Testis (tissue), 3 donors: ENCODE data around the gene ZBTB18. TPM values are rescaled to one million over a fixed set of nuclear protein-coding genes. Genes with fewer than 3 reads are reported as not detected.

Experiments
- DNase-seq: peaks from one replicate; pipeline ENCODE4 v3.0.0-alpha.2; 2019
- H3K27ac ChIP-seq, 2 donors: fragments of 200-600 bp; sonication (generic); one replicate each; pipeline ENCODE4 v1.5.1; 2019
- H3K27me3 ChIP-seq: fragments of 200-600 bp; sonication (generic); one replicate; pipeline ENCODE4 v1.5.1; 2019
- H3K36me3 ChIP-seq: fragments of 200-600 bp; sonication (generic); one replicate; pipeline ENCODE4 v1.5.1; 2017; ENCODE audit warnings: low read depth; ENCODE audit errors: missing control alignments
- H3K4me1 ChIP-seq: fragments of 200-600 bp; sonication (generic); one replicate; pipeline ENCODE4 v1.5.1; 2019
- H3K4me3 ChIP-seq, 2 donors: fragments of 200-600 bp; sonication (generic); one replicate each; pipeline ENCODE4 v1.5.1; 2017 to 2019
- H3K9me3 ChIP-seq: fragments of 200-600 bp; sonication (generic); one replicate; pipeline ENCODE4 v1.5.1; 2017
- POLR2A ChIP-seq: fragments of 450-650 bp; IDR thresholded peaks from one replicate; pipeline ENCODE4 v1.6.1; 2017; ENCODE audit warnings: antibody characterized with exemption, mild to moderate bottlenecking, moderate library complexity
- WGBS, 2 donors: methylation state at CpG; one replicate each; pipeline ENCODE4 v1.1.5; 2018; 5-methylcytosine and 5-hydroxymethylcytosine counted together
- intact Hi-C: fragments of 100-400 bp; cut with DNase I; formaldehyde crosslinking; loops from one replicate; pipeline ENCODE4 v1.15.1; 2023; ENCODE audit warnings: low total_unique reads
- polyA plus RNA-seq: library from polyadenylated mRNA; stranded (reverse); fragments of 350-450 nt; fragmentation: Illumina TruSeq; extraction: RNeasy Lipid Tissue Mini Kit (QIAGEN cat#74804); gene quantifications from one replicate; pipeline ENCODE4 v1.2.3, GENCODE V29; 2014; ENCODE audit warnings: low read depth, low replicate concordance; ENCODE audit not compliant: insufficient read depth
- total RNA-seq, 2 donors: library from RNA; depleted of rRNA; stranded (reverse); fragments of >200 nt; gene quantifications; one replicate each; pipeline ENCODE4 v1.2.3, GENCODE V29; 2016
- TF ChIP-seq, protein P1 (sequence below), 3 experiments: fragments of 450-650 bp in 2 of 3; fragments of 200-600 bp in 1 of 3; sonication (generic) in 1 of 3; IDR thresholded peaks; one replicate each; pipeline ENCODE4 v1.5.1; 2016 to 2019; ENCODE audit warnings: antibody characterized with exemption in 3 of 3, mild to moderate bottlenecking in 2 of 3, moderate library complexity in 1 of 3

ZBTB18 gene
- total and polyA plus RNA-seq, 3 donors from 2014 or later: 45.0 to 61.9 (median 54.3) TPM

GRCh38 chr1:244053831-244054230, 2.7 kb downstream of the ZBTB18 start:
- H3K9me3 ChIP-seq: no peaks in the 10 kb centered on the region
- 70 to 76% methylated on average over 11 of the region's 11 CpGs for WGBS, 2 donors
- DNase-seq: peak; percentile 87
- no peaks in the 10 kb centered on the region for H3K36me3 ChIP-seq
- H3K27me3 ChIP-seq: no peaks in the 10 kb centered on the region
- intact Hi-C loops: no loop called here
- H3K27ac ChIP-seq: peak overlapping the region; percentile 65 to 91
- H3K4me3 ChIP-seq: no peak overlapping the region
- TF ChIP-seq, protein P1, sequence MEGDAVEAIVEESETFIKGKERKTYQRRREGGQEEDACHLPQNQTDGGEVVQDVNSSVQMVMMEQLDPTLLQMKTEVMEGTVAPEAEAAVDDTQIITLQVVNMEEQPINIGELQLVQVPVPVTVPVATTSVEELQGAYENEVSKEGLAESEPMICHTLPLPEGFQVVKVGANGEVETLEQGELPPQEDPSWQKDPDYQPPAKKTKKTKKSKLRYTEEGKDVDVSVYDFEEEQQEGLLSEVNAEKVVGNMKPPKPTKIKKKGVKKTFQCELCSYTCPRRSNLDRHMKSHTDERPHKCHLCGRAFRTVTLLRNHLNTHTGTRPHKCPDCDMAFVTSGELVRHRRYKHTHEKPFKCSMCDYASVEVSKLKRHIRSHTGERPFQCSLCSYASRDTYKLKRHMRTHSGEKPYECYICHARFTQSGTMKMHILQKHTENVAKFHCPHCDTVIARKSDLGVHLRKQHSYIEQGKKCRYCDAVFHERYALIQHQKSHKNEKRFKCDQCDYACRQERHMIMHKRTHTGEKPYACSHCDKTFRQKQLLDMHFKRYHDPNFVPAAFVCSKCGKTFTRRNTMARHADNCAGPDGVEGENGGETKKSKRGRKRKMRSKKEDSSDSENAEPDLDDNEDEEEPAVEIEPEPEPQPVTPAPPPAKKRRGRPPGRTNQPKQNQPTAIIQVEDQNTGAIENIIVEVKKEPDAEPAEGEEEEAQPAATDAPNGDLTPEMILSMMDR (IDR thresholded peaks at IDR 0.05): no peak
- no peak for TF ChIP-seq POLR2A
- H3K4me1 ChIP-seq: peaks cover 25% of the 10 kb centered on the region

GRCh38 chr1:244054247-244054923, 3.3 kb downstream of the ZBTB18 start:
- Histone ChIP-seq H3K36me3 (no peaks in the 10 kb centered on the region), H3K4me3 (no peak overlapping the region), H3K27me3 (no peaks in the 10 kb centered on the region), H3K4me1 (peaks cover 25% of the 10 kb centered on the region), H3K9me3 (no peaks in the 10 kb centered on the region), H3K27ac (peak overlapping the region in 1 of 2 donors; percentile 51)
- no peak for TF ChIP-seq POLR2A
- TF ChIP-seq, protein P1 (IDR thresholded peaks at IDR 0.05): no peak
- intact Hi-C loops: no loop called here
- DNase-seq: no peak
- 81 to 88% methylated on average over 16 to 17 of the region's 17 CpGs for WGBS, 2 donors

- intact Hi-C loops: no loop called here
- 93 to 98% methylated on average over 27 of the region's 27 CpGs for WGBS, 2 donors
Measured at GRCh38 chr1:244054924-244055263, 3.8 kb downstream of the ZBTB18 start.

GRCh38 chr1:244056577-244056976, 5.5 kb downstream of the ZBTB18 start:
- peaks cover 9% of the 10 kb centered on the region for H3K4me1 ChIP-seq
- WGBS, 2 donors: 68 to 78% methylated on average over 6 of the region's 6 CpGs
- H3K36me3 ChIP-seq: no peaks in the 10 kb centered on the region
- no peaks in the 10 kb centered on the region for H3K27me3 ChIP-seq
- no peak overlapping the region for H3K4me3 ChIP-seq
- H3K27ac ChIP-seq: no peak overlapping the region
- intact Hi-C loops: no loop called here
- TF ChIP-seq, protein P1 (IDR thresholded peaks at IDR 0.05): no peak
- no peak for TF ChIP-seq POLR2A
- H3K9me3 ChIP-seq: no peaks in the 10 kb centered on the region
- DNase-seq: no peak

More at GRCh38 chr1:244054924-244055263, 3.8 kb downstream of the ZBTB18 start:
- H3K4me3 ChIP-seq: no peak overlapping the region
- peaks cover 25% of the 10 kb centered on the region for H3K4me1 ChIP-seq
- H3K27me3 ChIP-seq: no peaks in the 10 kb centered on the region
- H3K27ac ChIP-seq: no peak overlapping the region
- no peaks in the 10 kb centered on the region for H3K9me3 ChIP-seq
- H3K36me3 ChIP-seq: no peaks in the 10 kb centered on the region
- no peak for TF ChIP-seq POLR2A
- TF ChIP-seq, protein P1 (IDR thresholded peaks at IDR 0.05): no peak
- no peak for DNase-seq
